NCI-H82 treated with DMSO at 0.1 percent for 48 hours (cell line): Measurements from ENCODE around the gene HNRNPUL2.

ENCODE experiments used
- DNase-seq: peaks from one replicate; lab custom pipeline; 2025; ENCODE audit not compliant: unreplicated experiment; lab: John Stamatoyannopoulos, UW

Gene HNRNPUL2

GRCh38 chr11:62671608-62672389 lies 55.5 kb downstream of the HNRNPUL2 start, which contains the start of the genes LBHD1 and UQCC3:
Gene LBHD1, minus strand, starts transcription at chr11:62672267. Its CDS starts 2,236 bp downstream, at chr11:62670031.
Gene UQCC3, plus strand, starts transcription at chr11:62671673. Its CDS starts 73 bp downstream, at chr11:62671746.
- peak; percentile 76 for DNase-seq

DNA sequence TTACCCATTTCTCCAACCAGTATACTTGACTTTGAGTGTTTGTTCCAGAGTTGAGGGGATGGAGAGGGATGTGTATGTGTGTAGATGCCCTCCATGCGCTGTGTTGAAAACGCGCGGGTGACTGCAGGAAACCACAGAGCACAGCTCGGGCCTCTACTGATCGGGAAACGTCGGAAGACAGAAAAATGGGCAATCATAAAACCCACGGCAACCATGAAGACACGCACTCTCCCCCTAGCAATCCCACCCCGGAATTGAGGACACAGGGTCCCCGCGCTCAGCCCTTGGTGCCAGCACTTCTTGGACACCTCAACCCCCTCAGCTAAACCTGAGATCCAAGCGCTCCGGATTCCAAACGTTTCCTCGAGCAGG lies 56.0 kb downstream of the HNRNPUL2 start:
- no peak for DNase-seq

DNA sequence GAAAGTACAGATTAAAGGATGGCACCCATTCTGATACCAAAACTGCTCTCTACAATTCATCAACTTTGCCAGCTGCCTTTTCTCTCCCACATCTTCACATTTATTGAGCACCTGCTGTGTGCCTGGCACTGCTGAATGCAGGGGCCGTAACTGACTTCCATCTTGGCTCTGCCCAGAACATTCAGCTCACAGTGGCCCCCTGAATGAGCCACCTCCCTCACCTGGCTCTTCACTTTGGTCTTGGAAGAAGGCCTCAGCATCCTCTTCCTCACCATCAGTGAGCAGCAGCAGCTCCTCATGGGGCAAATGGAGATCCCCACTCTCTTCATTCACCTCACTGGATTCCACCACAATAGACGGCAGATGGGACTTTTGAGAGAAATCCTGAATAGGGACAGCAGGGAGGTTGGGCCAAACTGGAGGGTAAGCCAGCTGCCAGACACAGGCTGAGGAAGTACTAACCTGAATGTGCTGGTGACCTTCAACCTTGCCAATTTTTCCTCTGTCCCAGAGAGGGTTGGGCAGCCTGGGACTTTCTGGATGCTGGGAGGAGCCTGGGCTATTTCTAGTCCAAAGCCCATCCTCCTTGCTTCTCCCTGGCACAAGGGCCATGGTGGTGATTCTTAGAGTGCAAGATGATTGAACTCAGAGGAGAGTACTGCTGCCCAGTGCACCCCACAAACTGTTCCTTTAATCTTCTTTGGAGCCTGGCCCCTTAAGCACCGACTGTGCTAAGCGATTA lies 57.7 kb downstream of the HNRNPUL2 start:
- DNase-seq = peak; percentile 62

- no peak for DNase-seq
Measured at GRCh38 chr11:62667460-62667859, 59.8 kb downstream of the HNRNPUL2 start.

- DNase-seq = no peak
Measured at GRCh38 chr11:62666259-62666926, 60.9 kb downstream of the HNRNPUL2 start.

- DNase-seq = no peak
Measured at GRCh38 chr11:62665599-62666258, 61.5 kb downstream of the HNRNPUL2 start.

- peak; percentile 82 for DNase-seq
Measured at GRCh38 chr11:62665075-62665598, 62.1 kb downstream of the HNRNPUL2 start, which contains the start of the genes C11orf98 and CSKMT. Gene C11orf98, minus strand, starts transcription at chr11:62665210. Its CDS starts 41 bp downstream, at chr11:62665169. Gene CSKMT, plus strand, starts transcription at chr11:62665312. Its CDS starts 568 bp downstream, at chr11:62665880.

DNA sequence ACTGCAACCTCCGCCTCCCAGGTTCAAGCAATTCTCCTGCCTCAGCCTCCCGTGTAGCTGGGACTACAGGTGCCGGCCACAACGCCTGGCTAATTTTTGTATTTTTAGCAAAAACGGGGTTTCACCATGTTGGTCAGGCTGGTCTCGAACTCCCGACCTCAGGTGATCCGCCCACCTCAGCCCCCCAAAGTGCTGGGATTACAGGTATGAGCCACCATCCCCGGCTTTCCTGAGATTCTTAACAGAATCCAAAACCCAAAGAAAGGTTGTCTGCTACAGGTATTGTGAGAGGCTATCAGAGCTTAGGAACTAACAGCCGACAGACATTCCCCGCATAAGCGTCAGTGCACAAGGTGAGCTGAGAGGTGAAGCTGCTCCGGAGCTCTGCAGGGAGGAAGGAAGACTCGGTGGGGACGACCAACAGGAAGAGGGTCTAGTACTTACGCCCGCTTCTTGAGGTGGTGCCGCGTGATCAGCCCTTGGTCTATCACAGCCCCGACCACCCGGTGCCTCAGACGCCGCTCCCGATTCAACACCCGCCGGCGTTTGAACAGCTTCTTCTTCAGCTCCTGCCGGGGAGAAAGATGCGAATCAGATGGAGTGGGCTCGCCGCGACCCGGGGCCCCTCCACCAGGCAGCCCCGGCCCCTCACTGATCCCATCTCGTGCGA lies 62.7 kb downstream of the HNRNPUL2 start:
- DNase-seq = peak; percentile 32
